Measurements from ENCODE around the gene VGLL1. TPM values are rescaled to one million over a fixed set of nuclear protein-coding genes. Genes with fewer than 3 reads are reported as not detected.

VGLL1 gene
- total RNA-seq, 6 experiments from 2014 or later = not detected

GRCh38 chrX:136519069-136519468 is 12.9 kb upstream of the VGLL1 start:
- TF ChIP-seq CTCF (IDR thresholded peaks at IDR 0.05) (no peak), POLR2A (IDR thresholded peaks at IDR 0.05) (no peak)
- Histone ChIP-seq H3K36me3 (no peaks in the 10 kb centered on the region), H3K27me3 (no peaks in the 10 kb centered on the region), H3K4me1 (no peaks in the 10 kb centered on the region), H3K9me3 (no peaks in the 10 kb centered on the region), H3K27ac (no peak overlapping the region), H3K4me3 (no peak overlapping the region)
- intact Hi-C loops (cut with DNase I) = no loop called here
- 52% methylated on average over 5 of the region's 5 CpGs for WGBS (ENCODE audit: insufficient coverage, low coverage, low lambda C conversion rate, missing lambda C conversion rate)
- ATAC-seq (no peak), DNase-seq (no peak)

- Histone ChIP-seq H3K27me3 (no peaks in the 10 kb centered on the region), H3K4me1 (no peaks in the 10 kb centered on the region), H3K4me3 (no peak overlapping the region), H3K27ac (no peak overlapping the region), H3K9me3 (no peaks in the 10 kb centered on the region), H3K36me3 (no peaks in the 10 kb centered on the region)
- no peak for DNase-seq
- no peak for ATAC-seq
- intact Hi-C loops (cut with DNase I) = no loop called here
- TF ChIP-seq CTCF (IDR thresholded peaks at IDR 0.05) = no peak
Measured at GRCh38 chrX:136523770-136524169, 8.2 kb upstream of the VGLL1 start.

GRCh38 chrX:136525738-136526606 is 6.0 kb upstream of the VGLL1 start:
- Histone ChIP-seq H3K4me1 (no peaks in the 10 kb centered on the region), H3K36me3 (no peaks in the 10 kb centered on the region), H3K27me3 (no peaks in the 10 kb centered on the region), H3K27ac (no peak overlapping the region), H3K4me3 (no peak overlapping the region), H3K9me3 (no peaks in the 10 kb centered on the region)
- TF ChIP-seq CTCF (IDR thresholded peaks at IDR 0.05) (no peak), POLR2A (IDR thresholded peaks at IDR 0.05) (no peak)
- ATAC-seq (peak; percentile 62 to 97 (median 80)), DNase-seq (peak in 2 of 3 donors; percentile 30 to 54)
- WGBS (ENCODE audit: insufficient coverage, low coverage, low lambda C conversion rate, missing lambda C conversion rate) = 27% methylated on average over 2 of the region's 2 CpGs
- intact Hi-C loops (cut with DNase I) = no loop called here

- no peaks in the 10 kb centered on the region for H3K9me3 ChIP-seq
- ATAC-seq = no peak
- H3K27me3 ChIP-seq = no peaks in the 10 kb centered on the region
- no peaks in the 10 kb centered on the region for H3K36me3 ChIP-seq
- no peaks in the 10 kb centered on the region for H3K4me1 ChIP-seq
- WGBS (ENCODE audit: insufficient coverage, low coverage, low lambda C conversion rate, missing lambda C conversion rate) = 51% methylated on average over 8 of the region's 8 CpGs
- intact Hi-C loops (cut with DNase I) = no loop called here
- no peak for DNase-seq
- no peak overlapping the region for H3K4me3 ChIP-seq
- TF ChIP-seq POLR2A (IDR thresholded peaks at IDR 0.05) = no peak
- no peak overlapping the region for H3K27ac ChIP-seq
Measured at GRCh38 chrX:136528645-136529315, 3.2 kb upstream of the VGLL1 start.

GRCh38 chrX:136529795-136530194 is 2.2 kb upstream of the VGLL1 start:
- no peaks in the 10 kb centered on the region for H3K27me3 ChIP-seq
- no peak overlapping the region for H3K4me3 ChIP-seq
- DNase-seq = no peak
- TF ChIP-seq CTCF (IDR thresholded peaks at IDR 0.05) (no peak), POLR2A (IDR thresholded peaks at IDR 0.05) (no peak)
- no peaks in the 10 kb centered on the region for H3K36me3 ChIP-seq
- no peaks in the 10 kb centered on the region for H3K4me1 ChIP-seq
- intact Hi-C loops (cut with DNase I) = no loop called here
- no peak overlapping the region for H3K27ac ChIP-seq
- 72% methylated on average over 2 of the region's 2 CpGs for WGBS (ENCODE audit: insufficient coverage, low coverage, low lambda C conversion rate, missing lambda C conversion rate)
- no peak for ATAC-seq
- H3K9me3 ChIP-seq = no peaks in the 10 kb centered on the region
